Measurements from ENCODE around the gene CREG2.

The CREG2 gene, protein sequence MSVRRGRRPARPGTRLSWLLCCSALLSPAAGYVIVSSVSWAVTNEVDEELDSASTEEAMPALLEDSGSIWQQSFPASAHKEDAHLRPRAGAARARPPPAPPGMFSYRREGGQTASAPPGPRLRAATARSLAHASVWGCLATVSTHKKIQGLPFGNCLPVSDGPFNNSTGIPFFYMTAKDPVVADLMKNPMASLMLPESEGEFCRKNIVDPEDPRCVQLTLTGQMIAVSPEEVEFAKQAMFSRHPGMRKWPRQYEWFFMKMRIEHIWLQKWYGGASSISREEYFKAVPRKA

DNA sequence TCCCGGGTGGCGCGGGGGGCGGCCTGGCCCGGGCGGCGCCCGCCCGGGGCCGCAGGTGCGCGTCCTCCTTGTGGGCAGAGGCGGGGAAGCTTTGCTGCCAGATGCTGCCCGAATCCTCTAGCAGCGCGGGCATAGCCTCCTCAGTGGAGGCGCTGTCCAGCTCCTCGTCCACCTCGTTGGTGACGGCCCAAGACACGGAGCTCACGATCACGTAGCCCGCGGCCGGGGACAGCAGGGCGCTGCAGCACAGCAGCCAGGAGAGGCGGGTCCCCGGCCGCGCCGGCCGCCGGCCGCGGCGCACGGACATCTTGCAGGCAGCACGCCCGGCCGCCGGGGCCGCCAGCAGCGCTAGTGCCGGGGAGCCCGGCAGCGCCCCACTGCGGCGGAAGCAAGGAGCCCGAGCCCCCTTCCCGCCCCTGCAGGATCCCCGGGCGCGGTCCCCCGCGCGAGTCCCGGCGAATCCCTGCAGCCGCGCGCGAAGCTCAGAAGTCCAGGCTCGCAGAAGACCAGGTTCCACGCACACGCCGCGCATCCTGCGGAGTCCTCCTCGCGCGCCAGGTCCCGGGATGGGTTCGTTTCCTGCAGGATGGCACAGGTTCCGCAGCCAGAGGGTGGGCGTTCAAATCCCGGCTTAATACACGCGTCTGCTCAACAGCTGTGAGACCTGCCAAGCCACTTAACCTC is at the start of gene CREG2:
Gene CREG2, minus strand, starts transcription at position 353 of the 684 bp plus-strand sequence. Its CDS starts 46 bp downstream, at position 307.
- DNase-seq, result peak; percentile 51 to 63

DNA sequence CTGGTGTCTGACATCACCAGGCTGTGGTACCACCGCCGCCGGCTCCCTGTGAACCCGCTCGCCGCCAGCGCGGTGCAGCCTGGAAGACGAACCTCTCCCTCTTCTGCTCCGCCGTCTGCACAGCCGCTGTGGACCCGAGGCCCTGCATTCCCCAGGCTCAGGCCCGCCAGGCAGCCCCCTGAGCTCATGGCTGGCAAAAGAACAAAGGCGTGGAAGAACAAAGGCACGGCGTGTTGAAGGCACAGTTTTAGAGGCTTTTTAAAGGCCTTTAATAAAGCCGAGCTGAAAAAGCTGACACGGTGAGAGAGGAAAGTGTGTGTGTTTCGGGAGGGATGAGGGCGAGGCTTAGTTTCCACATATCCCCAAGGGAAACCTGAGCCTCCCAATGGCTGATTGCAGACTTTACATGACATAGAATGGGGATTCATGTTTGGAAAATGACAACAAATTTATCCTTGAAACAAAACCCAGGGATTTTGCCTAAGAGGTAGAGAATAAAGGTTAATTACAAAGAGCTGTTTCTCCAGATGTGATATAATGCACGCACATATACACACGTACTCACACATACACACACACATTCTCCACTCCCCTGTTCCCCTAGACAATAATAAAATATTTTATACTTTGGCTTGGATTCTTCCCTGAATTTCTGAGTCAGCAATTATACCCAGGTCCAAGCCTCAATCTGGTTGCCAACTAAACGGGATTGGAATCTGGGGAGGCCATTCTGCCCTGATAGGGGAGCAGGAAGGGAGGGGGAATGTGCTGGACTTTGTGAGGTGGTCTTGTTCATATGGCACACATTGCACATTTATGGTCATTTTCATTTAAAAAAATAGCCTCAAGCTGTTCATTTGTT is 47.9 kb upstream of the CREG2 start:
- no peak for DNase-seq

DNA sequence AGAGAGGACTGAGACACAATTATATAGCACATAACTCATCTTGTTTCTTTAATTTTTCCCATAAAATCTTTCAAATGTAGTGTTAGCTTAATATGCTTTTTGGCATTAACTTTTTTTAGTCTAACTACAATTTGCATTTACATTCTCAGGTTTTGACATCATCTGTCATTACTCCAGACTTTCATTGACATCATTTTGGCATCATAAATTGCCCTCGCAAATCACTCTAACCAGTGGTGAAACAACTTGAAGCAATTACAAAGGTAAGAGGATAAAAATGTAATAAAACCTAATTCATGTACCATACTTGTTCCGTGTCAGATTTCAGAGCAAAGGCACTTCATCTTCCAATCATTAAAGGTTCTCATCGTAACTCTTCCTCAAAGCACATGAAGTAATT is 46.2 kb upstream of the CREG2 start:
- no peak for DNase-seq

DNA sequence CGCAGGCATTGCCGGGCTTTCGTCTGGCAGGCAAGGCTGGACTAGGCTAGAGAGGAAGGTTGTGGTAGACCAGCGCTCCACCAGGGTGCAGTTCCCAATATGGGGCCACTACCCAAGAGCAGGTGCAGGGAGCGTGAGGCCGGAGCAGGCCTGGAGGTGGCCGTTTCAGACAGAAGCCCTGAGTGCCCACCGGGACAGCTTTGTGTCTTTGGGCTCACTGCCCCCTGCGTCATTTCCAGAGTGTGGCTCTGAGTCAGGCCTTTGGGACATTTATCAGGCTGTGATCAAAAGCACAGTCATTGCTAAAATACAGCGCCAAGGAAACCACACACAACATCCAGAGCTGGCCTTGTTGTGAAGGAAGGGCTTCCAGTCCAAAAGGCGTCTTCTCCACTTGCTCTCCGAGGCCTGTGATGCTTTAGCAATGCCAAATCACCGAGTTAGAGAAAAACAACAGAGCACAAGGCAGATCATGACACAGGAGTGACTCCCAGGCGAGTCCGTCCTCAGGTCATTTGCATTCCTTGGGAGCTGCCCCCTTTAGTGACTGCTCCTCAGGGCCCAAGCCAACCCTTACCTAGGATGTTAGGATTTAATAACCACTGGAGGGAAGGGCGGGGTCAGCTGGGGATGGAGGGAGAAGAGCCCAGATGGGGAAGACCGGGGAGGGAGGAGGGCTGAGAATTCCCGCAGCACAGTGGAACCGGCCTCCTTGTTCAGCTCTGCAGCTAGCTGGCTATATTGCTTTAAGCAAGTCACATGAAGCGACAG is 45.3 kb upstream of the CREG2 start:
- DNase-seq, result no peak

DNA sequence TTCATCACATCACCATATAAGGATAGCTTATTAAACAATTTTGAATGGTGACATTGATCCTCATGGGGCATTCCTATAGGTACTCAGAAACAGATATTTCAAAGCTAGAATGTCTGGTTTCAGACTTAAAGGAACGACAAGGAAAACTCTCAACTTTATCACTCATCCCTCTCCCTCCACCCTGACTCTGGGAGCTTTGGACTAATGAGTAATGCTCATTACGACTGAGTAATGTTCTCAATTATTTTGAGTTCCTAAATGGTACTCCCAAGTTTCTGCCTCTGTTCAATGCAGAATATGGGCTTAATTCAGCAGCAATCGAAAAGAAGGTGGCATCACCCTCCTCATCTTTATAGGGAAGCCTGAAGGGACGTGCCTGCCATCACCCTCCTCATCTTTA is 44.2 kb upstream of the CREG2 start:
- no peak for DNase-seq

DNA sequence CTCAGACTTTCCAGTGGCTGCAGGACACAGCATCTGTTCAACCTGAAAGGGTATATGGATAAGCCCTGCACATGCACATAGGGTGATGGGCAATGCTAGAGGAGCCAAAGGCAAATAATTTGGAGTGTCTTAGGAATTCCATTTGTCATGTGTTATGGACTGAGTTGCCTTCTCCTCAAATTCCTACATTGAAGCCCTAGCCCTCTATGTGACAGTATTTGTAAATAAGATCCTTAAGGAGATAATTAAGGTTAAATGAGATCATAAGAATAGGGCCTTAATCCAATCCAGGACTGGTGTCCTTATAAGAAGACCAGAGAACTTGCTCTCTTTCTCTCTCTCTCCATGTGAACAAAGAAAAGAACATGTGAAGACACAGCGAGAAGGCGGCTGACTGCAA is 42.9 kb upstream of the CREG2 start:
- no peak for DNase-seq

DNA sequence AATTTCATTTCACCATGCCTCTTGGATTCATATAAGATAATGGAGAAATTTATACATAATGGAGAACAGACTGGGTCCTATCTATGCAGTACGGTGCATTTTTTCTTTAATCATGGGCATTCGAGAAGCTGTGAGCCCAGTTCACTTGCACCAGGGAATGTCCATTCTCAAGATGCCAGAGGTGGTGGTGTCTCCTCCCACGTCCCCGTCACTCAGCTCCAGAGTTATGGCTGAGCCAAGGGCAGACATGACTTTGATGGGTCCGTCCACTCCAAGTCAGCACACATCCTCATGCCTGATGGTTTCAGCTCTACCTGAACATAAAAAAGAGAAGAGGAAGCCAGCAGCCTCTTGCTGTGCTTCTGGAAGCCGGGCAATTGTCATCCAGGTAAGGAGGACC is 42.1 kb upstream of the CREG2 start:
- no peak for DNase-seq

DNA sequence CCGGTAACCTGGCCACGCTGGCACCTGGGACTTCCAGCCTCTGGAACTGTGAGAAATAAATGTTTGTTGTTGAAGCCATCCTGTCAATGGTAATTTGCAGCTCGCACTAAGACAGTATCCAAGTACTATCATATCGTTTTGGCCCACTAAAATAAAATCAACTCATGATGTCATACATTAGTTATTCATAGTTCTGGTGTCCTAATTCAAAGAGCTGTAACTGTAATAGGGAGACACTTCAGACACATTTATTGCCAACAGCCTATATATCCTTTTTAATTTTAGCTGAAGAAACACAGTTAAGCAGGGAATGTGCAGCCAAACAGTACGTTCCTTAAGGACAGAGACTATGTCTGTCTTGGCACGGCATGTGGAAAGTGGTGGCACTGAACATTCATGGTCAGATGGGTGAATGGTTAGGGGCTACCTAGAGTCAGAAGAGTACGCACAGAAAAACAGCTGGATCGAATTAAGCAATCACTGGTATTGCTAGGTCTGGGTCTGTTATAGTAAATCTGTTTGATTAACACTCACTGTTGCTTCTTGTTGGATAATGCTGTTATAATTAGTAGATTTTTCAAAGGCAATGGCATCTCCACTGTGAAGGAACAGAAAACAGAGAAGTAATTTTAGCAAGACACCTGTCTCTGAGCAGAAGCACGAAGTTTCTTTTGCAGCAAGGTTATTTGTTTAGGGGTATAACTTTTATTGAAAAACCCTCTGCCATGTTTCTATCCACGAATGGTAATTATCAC is 41.3 kb upstream of the CREG2 start:
- DNase-seq, result no peak

DNA sequence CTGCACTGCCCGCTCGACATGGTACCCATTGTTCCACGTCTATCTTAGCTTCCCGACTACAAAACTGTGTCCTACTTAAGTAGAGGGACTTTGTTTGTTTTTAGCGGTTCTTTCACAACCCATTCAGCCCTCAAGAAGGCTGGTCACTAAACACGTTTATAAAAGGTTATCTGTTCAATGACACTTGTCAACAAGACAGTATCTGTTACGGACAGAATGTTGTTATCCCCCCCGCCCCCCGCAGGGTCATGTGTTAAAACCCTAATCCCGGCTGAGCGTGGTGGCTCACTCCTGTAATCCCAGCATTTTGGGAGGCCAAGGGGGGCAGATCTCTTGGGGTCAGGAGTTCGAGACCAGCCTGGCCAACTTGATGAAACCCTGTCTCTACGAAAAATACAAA is 40.4 kb upstream of the CREG2 start:
- no peak for DNase-seq

DNA sequence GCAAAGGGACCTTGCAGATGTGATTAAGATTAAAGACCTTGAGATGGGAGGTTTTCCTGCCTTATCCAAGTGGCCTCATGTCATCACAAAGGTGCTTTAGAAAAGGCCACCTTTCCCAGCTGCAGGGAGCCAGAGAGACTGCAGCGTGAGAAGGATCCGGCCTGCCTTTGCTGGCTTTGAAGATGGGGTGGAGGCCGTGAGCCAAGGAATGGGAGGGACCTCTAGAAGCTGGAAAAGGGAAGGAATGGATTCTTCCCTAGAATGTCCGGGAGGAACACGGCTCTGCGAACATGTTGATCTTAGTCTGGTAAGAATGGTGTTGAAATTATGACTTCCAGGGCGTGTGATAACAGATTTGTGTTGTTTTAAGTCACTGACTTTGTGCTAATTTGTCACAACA is 39.9 kb upstream of the CREG2 start:
- no peak for DNase-seq

DNA sequence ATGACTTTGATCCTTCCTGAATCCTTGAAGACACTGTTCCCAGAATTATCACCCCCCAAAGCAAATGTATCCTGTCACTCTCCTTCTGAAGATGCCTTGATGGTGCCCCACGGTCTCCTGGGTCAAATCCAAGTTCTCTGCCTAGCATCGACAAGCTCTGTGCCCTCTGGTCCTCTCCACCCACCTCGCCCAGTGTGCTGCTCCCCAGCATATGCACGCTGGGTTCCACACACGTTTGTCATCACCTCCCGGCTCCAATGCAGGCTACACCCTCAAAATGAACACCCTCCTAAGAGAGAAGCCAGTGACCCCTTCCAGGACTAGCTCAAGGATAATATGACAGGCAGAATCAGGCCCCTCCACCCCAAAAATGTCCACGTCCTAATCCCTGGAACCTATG is 39.5 kb upstream of the CREG2 start:
- DNase-seq, result no peak

DNA sequence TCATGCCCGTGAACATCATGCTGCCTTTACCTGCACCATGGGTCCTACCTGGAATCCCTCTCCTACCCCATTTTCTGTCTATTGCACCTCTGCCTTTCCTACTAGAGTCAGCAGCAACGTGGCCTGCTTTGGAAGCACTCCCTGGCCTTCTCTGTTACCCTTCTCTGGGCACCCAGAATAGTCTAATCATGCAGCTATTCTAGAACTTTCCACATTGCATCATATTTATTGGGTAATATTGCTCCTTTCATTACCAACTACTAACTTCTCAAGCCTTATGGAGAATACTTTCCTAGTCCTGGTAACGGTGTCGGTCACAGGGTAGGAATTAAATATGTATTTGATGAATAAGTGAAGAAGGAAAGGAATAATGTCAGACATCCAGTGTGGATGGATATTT is 33.3 kb upstream of the CREG2 start:
- DNase-seq, result no peak

DNA sequence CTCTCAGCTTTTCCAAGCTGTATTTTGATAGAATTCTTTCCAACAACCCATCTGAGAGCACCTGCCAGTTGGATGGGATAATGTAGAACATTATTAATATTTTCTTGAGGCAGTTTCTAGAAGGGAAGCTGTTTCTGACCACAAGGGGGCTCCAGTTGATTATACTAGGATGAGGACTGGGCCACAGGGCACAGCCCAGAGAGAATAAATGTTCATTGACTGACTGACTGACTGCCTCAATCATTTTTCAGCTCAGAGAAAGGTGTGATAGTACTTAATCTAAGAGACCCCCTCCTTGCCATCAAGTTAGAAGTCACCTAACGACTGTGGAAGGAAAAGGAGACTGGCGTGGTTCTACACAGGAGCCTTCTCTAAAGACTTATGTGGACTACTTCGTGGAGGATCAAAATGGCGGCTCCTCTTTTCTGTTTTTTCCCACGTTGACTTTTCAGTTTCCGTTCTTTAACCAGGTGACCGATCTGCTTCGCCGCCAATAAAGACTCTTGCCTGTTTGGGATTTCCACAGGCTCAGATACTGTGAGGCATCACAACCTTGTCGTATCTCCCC is 31.9 kb upstream of the CREG2 start:
- peak; percentile 55 to 72 for DNase-seq

DNA sequence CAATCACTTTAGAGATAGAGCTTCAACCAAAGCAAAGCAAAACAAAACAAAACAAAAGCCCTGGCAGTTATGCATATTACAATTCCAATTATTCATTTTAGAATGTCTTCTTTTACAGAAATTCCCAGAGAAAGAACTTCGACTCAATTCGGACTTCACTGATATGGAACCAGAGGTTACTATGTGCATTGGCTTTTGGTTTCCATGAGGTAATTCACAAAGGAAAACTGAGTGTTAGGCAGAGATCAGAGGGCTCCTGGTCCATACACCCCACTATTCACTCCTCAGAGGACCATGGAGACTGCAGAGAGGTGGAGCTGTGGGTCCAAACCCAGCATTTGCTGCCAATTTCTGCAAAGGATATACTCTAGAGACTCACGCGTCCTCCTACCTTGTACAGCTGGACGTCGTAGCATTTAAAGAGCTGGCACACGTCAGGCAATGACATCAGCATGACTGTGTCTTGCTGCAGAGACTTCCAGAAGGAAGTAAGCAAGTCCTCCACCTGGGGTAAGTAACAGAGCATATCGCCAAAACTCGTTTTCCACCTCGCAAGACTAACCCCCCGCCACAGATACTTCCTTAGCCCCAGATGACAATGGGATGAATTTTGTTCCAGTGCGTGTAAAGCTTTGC is 31.3 kb upstream of the CREG2 start:
- DNase-seq, result no peak

DNA sequence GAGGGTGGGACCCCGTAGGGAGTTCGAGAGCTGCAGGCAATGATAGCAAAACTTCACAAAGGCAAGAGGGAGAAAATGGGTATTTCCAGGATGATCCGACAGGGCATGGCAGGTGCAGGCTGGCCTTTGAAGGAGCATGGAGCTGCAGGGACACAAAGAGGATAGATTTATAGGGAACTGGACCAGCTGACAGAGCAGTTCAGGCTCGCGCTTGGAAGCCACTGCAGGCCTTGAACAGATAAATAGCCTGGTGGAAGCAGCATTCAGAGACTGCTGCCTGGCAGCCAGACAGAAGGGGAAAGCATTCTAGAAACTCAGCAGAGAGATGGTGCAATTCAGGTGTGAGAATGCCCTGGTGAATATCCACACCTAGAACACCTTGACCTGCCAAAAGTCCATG is 29.3 kb upstream of the CREG2 start:
- DNase-seq, result no peak

DNA sequence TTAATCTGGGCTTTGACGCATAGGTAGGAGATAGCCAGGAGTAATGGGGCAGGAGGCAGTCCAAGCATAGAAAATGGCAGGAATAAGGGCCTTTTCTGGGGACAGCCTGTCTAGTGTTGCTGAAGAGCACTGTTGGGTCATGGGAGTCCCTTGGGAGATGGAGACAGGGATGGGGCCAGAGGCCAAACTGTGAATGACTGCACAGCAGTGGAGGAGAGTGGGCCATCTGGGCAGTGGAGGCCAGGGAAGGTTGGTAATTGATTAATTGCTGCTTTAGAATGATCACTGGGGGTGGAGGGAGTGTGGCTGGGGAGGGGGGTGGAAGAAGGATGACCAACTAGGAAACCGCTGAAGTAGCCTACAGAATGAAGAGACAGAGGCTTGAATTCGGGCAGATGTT is 28.6 kb upstream of the CREG2 start:
- no peak for DNase-seq

DNA sequence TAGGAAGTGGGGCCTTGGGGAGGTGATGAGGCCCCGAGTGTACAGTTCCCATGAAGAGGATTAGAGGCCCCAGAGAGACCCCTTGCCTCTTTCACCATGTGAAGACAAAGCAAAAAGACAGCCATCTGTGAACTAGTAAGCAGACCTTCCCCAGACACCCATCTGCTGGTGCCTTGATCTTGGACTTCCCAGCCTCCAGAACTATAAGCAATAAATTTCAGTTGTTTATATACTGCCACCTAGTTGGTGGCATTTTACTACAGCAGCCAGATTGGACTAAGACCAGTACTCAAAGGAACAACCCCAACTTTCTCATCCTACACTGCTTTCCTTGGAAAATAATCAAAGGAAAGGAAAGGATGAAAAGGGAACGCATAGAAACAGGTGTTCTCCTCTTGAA is 27.9 kb upstream of the CREG2 start:
- DNase-seq, result no peak

DNA sequence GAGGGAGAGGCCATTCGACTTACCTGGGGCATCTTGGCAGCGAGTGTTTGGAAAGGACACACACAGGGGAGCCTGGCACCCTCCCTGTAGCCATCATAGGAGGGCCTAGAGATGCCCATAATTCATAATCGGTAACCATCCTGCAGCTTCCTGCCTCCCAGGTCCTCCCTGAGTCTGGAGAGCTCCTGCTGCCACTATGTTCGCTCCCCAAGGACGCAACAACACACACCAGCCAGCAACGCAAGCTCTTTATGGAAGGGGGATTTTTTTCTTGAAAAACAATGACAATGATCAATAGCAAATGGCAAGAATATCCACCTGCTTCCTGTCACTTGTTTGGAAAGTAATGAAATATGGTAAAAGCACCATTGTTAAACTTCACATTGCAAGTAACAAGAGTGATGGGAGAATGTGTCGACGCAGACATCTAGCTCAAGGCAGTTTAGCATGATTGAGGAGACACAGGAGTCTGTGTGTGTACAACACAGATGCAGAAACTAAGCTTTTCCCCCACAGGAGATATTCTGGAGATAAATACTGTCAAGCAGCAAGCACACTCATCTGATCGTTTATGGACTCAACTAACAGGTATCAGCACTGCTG is 24.9 kb upstream of the CREG2 start:
- no peak for DNase-seq

DNA sequence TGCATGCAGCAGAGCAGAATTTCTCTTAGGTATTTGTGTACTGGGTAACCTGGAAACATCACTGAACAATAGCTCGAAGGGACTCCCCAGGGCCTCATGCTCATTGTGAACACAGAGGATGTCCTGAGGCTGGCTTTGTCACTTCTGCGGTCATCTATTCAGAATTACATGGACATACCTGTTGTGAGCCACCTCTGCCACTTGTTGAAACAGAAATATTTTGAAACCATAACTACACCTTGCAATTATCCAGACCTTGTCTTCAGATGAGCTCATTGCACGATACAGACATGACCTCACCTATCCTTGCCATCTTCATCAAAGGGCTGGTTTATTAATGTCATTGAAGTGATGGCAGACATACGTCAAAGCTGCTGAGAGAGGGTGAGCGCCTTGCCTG is 23.4 kb upstream of the CREG2 start:
- no peak for DNase-seq

DNA sequence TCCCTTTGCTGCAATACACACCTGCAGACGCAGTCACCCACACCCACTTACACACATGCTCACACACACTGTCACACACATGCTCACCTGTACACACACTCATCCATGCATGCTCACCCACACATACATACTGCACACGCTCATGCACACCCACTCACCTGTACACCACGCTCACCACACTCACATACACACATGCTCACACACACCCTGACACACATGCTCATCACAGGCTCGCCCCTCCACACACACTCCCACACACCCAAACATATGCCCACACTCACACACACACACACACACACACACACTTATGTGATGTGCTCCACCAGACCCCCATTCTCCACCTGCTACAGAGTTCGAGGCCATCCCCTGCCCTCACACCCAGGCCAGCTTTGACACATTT is 22.8 kb upstream of the CREG2 start:
- DNase-seq, result no peak

DNA sequence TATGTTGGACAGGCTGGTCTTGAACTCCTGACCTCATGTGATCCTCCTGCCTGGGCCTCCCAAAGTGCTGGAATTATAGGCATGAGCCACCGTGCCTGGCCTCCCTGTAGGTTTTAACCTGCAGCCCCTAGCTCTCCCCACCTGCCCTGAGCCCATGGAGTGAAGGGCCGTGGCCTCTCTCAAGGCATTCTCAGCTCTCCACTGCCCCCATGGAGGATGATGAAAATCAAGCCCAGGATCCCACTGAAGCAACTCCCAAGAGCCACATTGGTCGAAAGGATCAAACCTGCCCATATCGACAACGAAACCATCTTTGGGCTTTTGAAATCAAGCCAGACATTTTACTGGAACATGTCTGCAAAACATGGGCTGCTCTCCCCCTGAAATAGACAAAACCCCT is 22.4 kb upstream of the CREG2 start:
- DNase-seq, result no peak

All from CD4-positive, alpha-beta T cell treated with Interleukin-1 beta for 1 hour (primary cell).